ENCODE measurements around the gene ARL1.
A peak's percentile ranks its signal among the peaks of the same experiment; 100 is the strongest.
"Not testable (repeated sequence)": the region's sequence is repeated elsewhere in the genome, so short reads cannot be mapped to it uniquely, and the experiment has no call there.

Gene ARL1

DNA sequence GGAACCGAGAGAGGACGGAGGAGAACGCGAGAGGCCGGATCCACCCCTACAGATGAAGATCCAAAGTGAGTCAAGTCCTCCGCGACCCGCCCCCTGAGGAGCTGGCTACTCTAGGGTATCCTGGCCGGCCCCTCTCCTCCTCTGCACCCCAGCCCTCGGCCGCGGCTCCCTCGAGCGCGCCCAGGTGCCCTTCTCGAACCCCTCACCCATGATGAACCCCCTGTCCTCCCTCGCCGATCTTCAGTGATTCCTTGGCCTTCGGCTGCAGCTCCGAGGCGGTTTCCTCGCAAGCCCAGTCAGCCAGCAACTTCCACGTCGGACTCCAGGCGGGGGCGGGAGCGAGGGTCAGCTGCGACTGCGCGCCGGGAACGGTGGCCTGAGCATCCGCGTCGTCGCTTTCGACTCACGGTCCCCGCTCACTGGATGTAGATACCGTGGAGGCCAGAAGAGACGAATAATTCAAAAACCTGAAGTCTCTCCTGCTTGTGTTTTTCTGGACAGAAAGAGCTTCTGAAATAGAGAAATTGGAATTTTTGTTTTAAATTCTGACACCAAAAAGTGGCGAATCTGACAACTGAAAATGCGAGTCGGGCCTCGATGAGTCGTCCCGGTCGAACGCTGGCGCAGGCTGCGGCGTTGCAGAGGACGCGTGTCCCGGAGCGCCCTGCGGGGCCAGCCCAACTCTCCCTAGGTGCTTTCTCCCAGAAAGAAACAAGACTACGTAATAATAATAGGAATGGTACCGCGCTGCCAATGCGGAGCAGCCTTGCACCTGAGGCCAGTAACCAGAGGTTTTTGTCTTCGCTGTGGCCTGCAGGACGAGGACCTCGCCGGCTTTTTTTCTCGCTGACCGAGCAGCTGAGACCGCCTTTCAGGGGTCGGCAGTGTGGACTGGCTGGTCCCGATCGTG is at the start of gene ARL1:
Gene ARL1 (minus strand): TSS at position 337 of the 910 bp plus-strand sequence. CDS start 127 bp downstream, at position 210.
- H3K27me3 ChIP-seq (ENCODE audit: low read depth, low read length) = no peaks in the 10 kb centered on the region
- H3K27ac ChIP-seq (ENCODE audit: low read length) = peak within 1 kb of the TSS; percentile 98
- peaks cover 0 to 3% of the 10 kb centered on the region in 2 donors for H3K36me3 ChIP-seq (ENCODE audit: control insufficient read depth in 1 of 2, insufficient read depth in 2 of 2, low read length in 2 of 2)
- no peaks in the 10 kb centered on the region for H3K9me3 ChIP-seq (ENCODE audit: control insufficient read depth in 1 of 2, low read length in 2 of 2)
- H3K4me1 ChIP-seq (ENCODE audit: control insufficient read depth in 1 of 2, insufficient read depth in 2 of 2, low read length in 2 of 2) = peaks cover 0 to 26% of the 10 kb centered on the region in 2 donors
- peak within 1 kb of the TSS; percentile 75 to 99 for H3K4me3 ChIP-seq (ENCODE audit: low read depth in 1 of 2, low read length in 2 of 2)

DNA sequence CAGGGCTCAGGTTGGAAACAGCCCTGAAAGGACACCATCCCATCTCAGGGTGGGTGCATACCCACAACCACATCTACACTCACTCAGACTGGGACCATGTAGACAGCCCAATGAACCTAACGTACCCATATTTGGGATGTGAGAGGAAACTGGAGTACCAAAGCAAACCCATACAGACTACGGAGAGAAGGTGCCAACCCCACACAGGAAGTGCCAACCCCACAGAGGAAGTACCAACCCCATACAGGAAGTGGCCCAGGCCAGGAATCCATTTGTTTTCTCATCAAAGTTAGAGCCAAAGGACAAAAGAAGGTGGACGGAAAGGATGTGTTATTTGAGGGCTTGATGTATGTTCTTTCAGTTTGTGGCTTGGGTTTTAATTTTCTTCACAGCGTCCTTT is 48.1 kb upstream of the ARL1 start:
- Histone ChIP-seq H3K27me3 (ENCODE audit: low read depth, low read length) (no peaks in the 10 kb centered on the region), H3K4me3 (ENCODE audit: low read depth in 1 of 2, low read length in 2 of 2) (no peak overlapping the region), H3K4me1 (ENCODE audit: control insufficient read depth in 1 of 2, insufficient read depth in 2 of 2, low read length in 2 of 2) (no peaks in the 10 kb centered on the region), H3K36me3 (ENCODE audit: control insufficient read depth in 1 of 2, insufficient read depth in 2 of 2, low read length in 2 of 2) (no peaks in the 10 kb centered on the region), H3K9me3 (ENCODE audit: control insufficient read depth in 1 of 2, low read length in 2 of 2) (no peaks in the 10 kb centered on the region), H3K27ac (ENCODE audit: low read length) (no peak overlapping the region)

DNA sequence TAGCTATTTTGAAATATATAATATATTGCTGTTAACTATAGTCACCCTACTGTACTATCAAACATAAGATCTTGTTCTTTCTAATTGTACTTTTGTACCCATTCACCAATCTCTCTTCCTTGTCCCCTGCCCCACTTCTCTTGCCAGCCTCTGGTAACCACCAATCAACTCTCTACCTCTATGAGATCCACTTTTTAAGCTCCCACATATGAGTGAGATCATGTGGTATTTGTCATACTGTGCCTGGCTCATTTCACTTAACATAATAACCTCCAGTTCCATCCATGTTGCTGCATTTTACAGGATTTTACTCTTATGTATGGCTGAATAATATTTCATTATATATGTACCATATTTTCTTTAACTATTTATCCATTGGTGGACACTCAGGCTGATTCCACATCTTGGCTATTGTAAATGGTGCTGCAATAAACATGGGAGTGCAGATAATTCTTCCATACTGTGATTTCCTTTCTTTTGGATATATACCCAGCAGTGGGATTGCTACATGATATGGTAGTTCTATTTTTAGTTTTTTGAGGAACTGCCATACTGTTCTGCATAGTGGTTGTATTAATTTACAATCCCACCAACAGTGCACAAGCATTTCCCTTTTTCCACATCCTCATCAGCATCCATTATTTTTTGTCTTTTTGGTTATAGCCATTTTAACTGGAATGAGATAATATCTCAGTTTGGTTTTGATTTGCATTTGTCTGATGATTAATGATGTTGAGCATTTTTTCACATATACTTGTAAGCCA is 34.1 kb upstream of the ARL1 start:
- no peak overlapping the region for H3K4me3 ChIP-seq (ENCODE audit: low read depth in 1 of 2, low read length in 2 of 2)
- no peaks in the 10 kb centered on the region for H3K27me3 ChIP-seq (ENCODE audit: low read depth, low read length)
- H3K27ac ChIP-seq (ENCODE audit: low read length) = no peak overlapping the region
- no peaks in the 10 kb centered on the region for H3K36me3 ChIP-seq (ENCODE audit: control insufficient read depth in 1 of 2, insufficient read depth in 2 of 2, low read length in 2 of 2)
- H3K9me3 ChIP-seq (ENCODE audit: control insufficient read depth in 1 of 2, low read length in 2 of 2) = no peaks in the 10 kb centered on the region
- H3K4me1 ChIP-seq (ENCODE audit: control insufficient read depth in 1 of 2, insufficient read depth in 2 of 2, low read length in 2 of 2) = no peaks in the 10 kb centered on the region

DNA sequence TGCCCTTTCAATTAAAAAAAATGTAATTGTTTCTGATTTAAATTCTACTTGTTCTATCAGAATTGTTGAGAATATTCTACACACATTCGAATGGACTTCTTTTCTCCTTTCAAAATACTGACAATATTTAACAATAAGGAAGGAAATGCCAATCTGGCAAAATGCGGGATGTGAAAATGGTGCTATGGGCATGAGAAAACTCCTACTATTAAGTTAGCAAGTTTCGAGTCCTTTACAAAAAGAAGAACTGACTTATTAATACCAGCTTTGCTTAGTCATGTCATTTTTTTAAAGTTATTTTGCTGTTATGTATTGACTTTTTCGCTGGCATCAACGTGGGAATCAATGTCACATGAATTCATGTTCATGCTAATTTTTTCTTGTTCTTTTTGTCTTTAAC is 31.7 kb upstream of the ARL1 start:
- H3K4me3 ChIP-seq (ENCODE audit: low read depth in 1 of 2, low read length in 2 of 2) = no peak overlapping the region
- no peaks in the 10 kb centered on the region for H3K9me3 ChIP-seq (ENCODE audit: control insufficient read depth in 1 of 2, low read length in 2 of 2)
- H3K36me3 ChIP-seq (ENCODE audit: control insufficient read depth in 1 of 2, insufficient read depth in 2 of 2, low read length in 2 of 2) = no peaks in the 10 kb centered on the region
- no peaks in the 10 kb centered on the region for H3K27me3 ChIP-seq (ENCODE audit: low read depth, low read length)
- no peak overlapping the region for H3K27ac ChIP-seq (ENCODE audit: low read length)
- H3K4me1 ChIP-seq (ENCODE audit: control insufficient read depth in 1 of 2, insufficient read depth in 2 of 2, low read length in 2 of 2) = no peaks in the 10 kb centered on the region

DNA sequence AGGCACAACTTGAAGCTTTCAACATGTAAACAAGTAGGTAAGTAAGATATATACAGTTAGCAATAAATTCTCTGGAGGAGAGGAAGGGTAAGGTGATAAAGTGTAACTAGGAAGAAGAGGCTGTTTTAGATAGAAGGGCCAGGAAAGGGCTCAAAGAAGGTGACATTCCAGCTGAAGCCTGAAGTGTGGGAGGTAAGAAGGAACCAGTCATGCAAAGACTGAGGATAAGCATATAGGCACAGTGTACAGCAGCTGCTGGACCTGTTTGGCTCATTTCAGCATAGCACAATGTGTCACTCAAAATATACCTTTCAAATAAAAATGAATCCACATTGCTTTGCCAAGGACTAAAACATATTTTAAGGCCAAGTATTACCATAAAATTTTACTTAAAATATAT is 28.6 kb upstream of the ARL1 start:
- Histone ChIP-seq H3K27me3 (ENCODE audit: low read depth, low read length) (no peaks in the 10 kb centered on the region), H3K27ac (ENCODE audit: low read length) (no peak overlapping the region), H3K4me3 (ENCODE audit: low read depth in 1 of 2, low read length in 2 of 2) (no peak overlapping the region), H3K4me1 (ENCODE audit: control insufficient read depth in 1 of 2, insufficient read depth in 2 of 2, low read length in 2 of 2) (no peaks in the 10 kb centered on the region), H3K36me3 (ENCODE audit: control insufficient read depth in 1 of 2, insufficient read depth in 2 of 2, low read length in 2 of 2) (no peaks in the 10 kb centered on the region), H3K9me3 (ENCODE audit: control insufficient read depth in 1 of 2, low read length in 2 of 2) (no peaks in the 10 kb centered on the region)

DNA sequence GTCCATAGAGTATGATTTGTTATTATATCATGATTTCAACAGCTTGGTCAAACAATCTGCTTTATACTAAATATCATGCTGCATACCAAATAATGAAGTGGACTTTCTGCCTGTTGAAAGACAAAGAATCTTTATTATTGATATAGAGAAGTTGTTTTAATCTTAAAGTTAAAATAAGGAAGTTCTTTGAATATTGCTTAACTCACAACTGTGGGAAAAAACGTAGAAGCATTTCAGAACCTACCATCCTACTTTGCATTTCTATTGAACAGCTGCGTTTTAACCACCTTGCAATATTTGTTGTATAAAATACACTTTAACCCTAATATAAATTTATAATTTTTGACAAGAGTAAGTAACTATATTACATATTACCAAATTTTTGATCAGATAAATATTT is 22.9 kb upstream of the ARL1 start:
- no peak overlapping the region for H3K4me3 ChIP-seq (ENCODE audit: low read depth in 1 of 2, low read length in 2 of 2)
- no peaks in the 10 kb centered on the region for H3K9me3 ChIP-seq (ENCODE audit: control insufficient read depth in 1 of 2, low read length in 2 of 2)
- no peaks in the 10 kb centered on the region for H3K36me3 ChIP-seq (ENCODE audit: control insufficient read depth in 1 of 2, insufficient read depth in 2 of 2, low read length in 2 of 2)
- H3K27ac ChIP-seq (ENCODE audit: low read length) = no peak overlapping the region
- H3K4me1 ChIP-seq (ENCODE audit: control insufficient read depth in 1 of 2, insufficient read depth in 2 of 2, low read length in 2 of 2) = no peaks in the 10 kb centered on the region
- no peaks in the 10 kb centered on the region for H3K27me3 ChIP-seq (ENCODE audit: low read depth, low read length)

DNA sequence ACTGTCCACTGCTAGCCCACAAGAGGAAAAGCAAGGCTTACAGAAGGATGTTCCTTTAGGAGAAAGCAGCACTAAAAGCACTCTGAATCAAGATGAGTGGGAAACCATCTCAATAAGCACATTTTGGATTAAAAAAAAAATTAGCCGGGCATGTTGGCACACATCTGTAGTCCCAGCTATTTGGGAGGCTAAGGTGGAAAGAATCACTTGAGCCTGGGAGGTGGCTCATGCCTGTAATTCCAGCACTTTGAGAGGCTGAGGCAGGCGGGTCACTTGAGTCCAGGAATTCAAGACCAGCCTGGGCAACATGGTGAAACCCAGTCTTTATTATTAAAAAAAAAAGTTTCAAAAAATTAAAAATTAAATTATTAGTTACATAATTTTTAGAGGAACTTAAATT is 17.0 kb upstream of the ARL1 start:
- H3K4me3 ChIP-seq (ENCODE audit: low read depth in 1 of 2, low read length in 2 of 2) = no peak overlapping the region
- no peak overlapping the region for H3K27ac ChIP-seq (ENCODE audit: low read length)
- H3K27me3 ChIP-seq (ENCODE audit: low read depth, low read length) = no peaks in the 10 kb centered on the region
- no peaks in the 10 kb centered on the region for H3K36me3 ChIP-seq (ENCODE audit: control insufficient read depth in 1 of 2, insufficient read depth in 2 of 2, low read length in 2 of 2)
- no peaks in the 10 kb centered on the region for H3K4me1 ChIP-seq (ENCODE audit: control insufficient read depth in 1 of 2, insufficient read depth in 2 of 2, low read length in 2 of 2)
- no peaks in the 10 kb centered on the region for H3K9me3 ChIP-seq (ENCODE audit: control insufficient read depth in 1 of 2, low read length in 2 of 2)

DNA sequence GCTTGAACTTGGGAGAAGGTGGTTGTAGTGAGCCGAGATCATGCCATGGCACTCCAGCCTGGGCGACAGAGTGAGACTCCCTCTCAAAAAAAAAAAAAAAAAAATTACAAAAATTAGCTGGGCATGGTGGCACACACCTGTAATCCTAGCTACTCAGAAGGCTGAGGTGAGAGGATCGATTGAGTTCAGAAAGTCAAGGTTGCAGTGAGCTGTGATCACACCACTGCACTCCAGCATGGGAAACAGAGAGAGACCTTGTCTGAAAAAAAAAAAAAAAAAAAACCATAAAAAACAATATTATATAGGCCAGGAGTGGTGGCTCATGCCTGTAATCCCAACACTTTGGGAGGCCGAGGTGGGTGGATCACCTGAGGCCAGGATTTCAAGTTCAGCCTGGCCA is 14.5 kb upstream of the ARL1 start:
- H3K27me3 ChIP-seq (ENCODE audit: low read depth, low read length); H3K9me3 ChIP-seq (ENCODE audit: control insufficient read depth in 1 of 2, low read length in 2 of 2); H3K4me1 ChIP-seq (ENCODE audit: control insufficient read depth in 1 of 2, insufficient read depth in 2 of 2, low read length in 2 of 2); H3K4me3 ChIP-seq (ENCODE audit: low read depth in 1 of 2, low read length in 2 of 2); H3K27ac ChIP-seq (ENCODE audit: low read length); H3K36me3 ChIP-seq (ENCODE audit: control insufficient read depth in 1 of 2, insufficient read depth in 2 of 2, low read length in 2 of 2): not testable (repeated sequence)

DNA sequence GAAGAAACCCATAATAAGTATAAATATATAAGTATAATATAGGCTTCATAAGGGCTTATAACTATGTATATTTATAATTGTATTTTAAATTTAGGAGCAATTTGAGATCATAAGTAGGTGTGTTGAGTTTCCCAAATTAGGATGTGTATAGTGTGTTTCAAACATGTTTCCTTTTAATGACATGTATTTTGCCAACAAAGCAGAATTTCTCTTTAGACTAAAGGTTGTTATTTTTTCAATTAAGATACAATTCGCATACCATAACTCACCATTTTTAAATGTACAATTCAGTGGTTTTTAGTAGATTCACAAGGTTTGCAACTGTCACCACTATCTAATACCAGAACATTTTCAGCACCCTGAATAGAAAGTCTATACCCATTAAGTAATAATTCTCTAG is 7.7 kb upstream of the ARL1 start:
- H3K4me1 ChIP-seq (ENCODE audit: control insufficient read depth in 1 of 2, insufficient read depth in 2 of 2, low read length in 2 of 2) = no peaks in the 10 kb centered on the region
- H3K36me3 ChIP-seq (ENCODE audit: control insufficient read depth in 1 of 2, insufficient read depth in 2 of 2, low read length in 2 of 2) = no peaks in the 10 kb centered on the region
- H3K4me3 ChIP-seq (ENCODE audit: low read depth in 1 of 2, low read length in 2 of 2) = no peak overlapping the region
- H3K27me3 ChIP-seq (ENCODE audit: low read depth, low read length) = no peaks in the 10 kb centered on the region
- H3K9me3 ChIP-seq (ENCODE audit: control insufficient read depth in 1 of 2, low read length in 2 of 2) = no peaks in the 10 kb centered on the region
- no peak overlapping the region for H3K27ac ChIP-seq (ENCODE audit: low read length)

DNA sequence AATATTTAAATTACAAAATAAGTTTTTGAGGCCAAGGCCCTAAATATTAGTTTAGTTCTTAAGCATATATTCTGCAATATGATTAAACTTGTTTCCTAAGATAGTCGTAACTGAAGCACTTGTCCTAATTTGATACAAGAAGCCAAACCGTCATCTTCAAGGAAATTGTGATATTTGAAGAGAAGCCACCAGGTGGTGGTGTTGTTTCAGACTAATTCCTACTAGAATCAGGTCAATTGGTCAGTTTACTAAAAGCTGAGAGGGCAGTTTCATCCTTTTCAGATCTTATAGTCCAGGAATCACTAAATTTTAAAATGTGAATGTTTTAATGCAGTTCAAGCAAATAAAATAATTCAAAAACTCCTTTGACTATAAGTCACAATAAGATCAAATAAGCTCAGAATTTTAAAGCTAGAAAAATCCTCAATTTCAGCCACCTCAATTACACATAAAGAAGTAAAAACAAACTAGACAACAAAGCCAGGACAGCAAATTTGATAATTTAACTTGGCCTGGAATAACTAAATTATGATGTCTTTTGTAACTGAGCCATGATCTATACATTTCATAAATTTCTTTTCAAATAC is 7.1 kb upstream of the ARL1 start:
- Histone ChIP-seq H3K27me3 (ENCODE audit: low read depth, low read length) (no peaks in the 10 kb centered on the region), H3K27ac (ENCODE audit: low read length) (no peak overlapping the region), H3K4me1 (ENCODE audit: control insufficient read depth in 1 of 2, insufficient read depth in 2 of 2, low read length in 2 of 2) (no peaks in the 10 kb centered on the region), H3K36me3 (ENCODE audit: control insufficient read depth in 1 of 2, insufficient read depth in 2 of 2, low read length in 2 of 2) (no peaks in the 10 kb centered on the region), H3K4me3 (ENCODE audit: low read depth in 1 of 2, low read length in 2 of 2) (no peak overlapping the region), H3K9me3 (ENCODE audit: control insufficient read depth in 1 of 2, low read length in 2 of 2) (no peaks in the 10 kb centered on the region)

DNA sequence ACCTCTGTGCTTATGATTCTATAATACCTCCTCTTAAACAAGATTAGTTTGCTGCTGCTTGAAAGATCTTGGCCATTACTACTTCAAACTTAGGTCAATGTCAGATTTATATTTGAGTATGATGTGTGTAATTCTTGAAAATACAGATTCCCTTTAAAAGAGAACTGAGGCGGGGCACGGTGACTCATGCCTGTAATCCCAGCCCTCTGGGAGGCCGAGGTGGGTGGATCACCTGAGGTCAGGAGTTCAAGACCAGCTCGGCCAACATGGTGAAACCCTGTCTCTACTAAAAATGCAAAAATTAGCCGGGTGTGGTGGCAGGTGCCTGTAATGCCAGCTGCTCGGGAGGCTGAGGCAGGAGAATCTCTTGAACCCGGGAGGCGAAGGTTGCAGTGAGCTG is 2.6 kb upstream of the ARL1 start:
- not testable (repeated sequence) for H3K27me3 ChIP-seq (ENCODE audit: low read depth, low read length); H3K27ac ChIP-seq (ENCODE audit: low read length); H3K9me3 ChIP-seq (ENCODE audit: control insufficient read depth in 1 of 2, low read length in 2 of 2); H3K36me3 ChIP-seq (ENCODE audit: control insufficient read depth in 1 of 2, insufficient read depth in 2 of 2, low read length in 2 of 2); H3K4me3 ChIP-seq (ENCODE audit: low read depth in 1 of 2, low read length in 2 of 2)
- H3K4me1 ChIP-seq (ENCODE audit: control insufficient read depth in 1 of 2, insufficient read depth in 2 of 2, low read length in 2 of 2) = peaks cover 0 to 21% of the 10 kb centered on the region in 2 donors
